ENCODE results near the gene P2RX4.

DNA sequence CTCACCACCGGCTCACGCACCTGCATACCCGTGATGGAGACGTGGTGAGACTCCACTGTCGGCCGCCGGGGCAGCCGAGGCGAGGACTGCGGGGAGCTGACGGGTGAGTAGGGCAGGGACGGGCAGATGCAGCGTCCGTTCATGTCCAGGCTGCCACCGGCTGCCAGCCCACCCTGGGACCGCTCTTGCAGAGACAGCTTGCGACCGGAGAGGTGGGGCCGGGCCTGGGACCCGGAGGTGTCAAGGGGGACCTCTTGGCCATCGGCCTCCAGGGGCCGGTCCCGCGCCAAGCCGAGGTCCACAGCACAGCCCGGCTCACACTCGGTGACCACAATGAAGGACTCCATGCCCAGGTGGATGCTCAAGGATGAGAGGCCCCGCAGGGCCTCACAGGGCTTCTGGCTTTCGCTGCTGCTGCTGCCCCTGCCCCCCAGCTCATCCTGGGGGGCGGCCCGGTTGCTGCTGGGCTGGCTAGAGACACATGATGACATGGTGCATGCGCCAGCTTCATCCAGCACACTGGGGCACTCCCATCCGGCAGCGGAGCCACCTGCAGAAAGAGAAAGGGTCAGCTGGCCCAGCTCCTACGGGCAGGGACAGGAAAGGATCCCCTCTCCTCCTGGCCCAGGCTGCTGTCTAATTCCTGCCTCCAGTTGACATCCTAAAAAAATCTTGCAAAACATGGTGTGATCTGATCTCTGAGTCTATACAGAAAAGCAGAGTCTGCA lies 64.3 kb downstream of the P2RX4 start:
- TF ChIP-seq, protein P1, sequence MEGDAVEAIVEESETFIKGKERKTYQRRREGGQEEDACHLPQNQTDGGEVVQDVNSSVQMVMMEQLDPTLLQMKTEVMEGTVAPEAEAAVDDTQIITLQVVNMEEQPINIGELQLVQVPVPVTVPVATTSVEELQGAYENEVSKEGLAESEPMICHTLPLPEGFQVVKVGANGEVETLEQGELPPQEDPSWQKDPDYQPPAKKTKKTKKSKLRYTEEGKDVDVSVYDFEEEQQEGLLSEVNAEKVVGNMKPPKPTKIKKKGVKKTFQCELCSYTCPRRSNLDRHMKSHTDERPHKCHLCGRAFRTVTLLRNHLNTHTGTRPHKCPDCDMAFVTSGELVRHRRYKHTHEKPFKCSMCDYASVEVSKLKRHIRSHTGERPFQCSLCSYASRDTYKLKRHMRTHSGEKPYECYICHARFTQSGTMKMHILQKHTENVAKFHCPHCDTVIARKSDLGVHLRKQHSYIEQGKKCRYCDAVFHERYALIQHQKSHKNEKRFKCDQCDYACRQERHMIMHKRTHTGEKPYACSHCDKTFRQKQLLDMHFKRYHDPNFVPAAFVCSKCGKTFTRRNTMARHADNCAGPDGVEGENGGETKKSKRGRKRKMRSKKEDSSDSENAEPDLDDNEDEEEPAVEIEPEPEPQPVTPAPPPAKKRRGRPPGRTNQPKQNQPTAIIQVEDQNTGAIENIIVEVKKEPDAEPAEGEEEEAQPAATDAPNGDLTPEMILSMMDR (IDR thresholded peaks at IDR 0.05): no peak
- no peak for TF ChIP-seq POLR2A (IDR thresholded peaks at IDR 0.05)
